MCF 10A (cell line): ENCODE data around the gene NEURL1. TPM values are rescaled to one million over a fixed set of nuclear protein-coding genes. Genes with fewer than 3 reads are reported as not detected.

ENCODE experiments used
- BruUV-seq: library from RNA; stranded (reverse); fragments of 400-500 nt; replicated peaks from 2 replicates; lab custom pipeline; 2021; lab: Mats Ljungman, UMichigan
- CTCF ChIA-PET: fragments of 300-600 bp; sonication (Branson Sonifier 250); formaldehyde crosslinking; extraction: SDS; loops from one replicate; lab custom pipeline; 2021; ENCODE audit warnings: antibody characterized with exemption, inconsistent platforms; lab: Yijun Ruan, JAX
- POLR2A ChIA-PET: fragments of 300-600, 350-650 bp; sonication (Branson Sonifier 250); formaldehyde crosslinking; extraction: SDS; loops from one replicate; lab custom pipeline; 2020; ENCODE audit warnings: antibody characterized with exemption, inconsistent platforms; lab: Yijun Ruan, JAX
- DNase-seq: peaks from one replicate; pipeline ENCODE4 v3.0.0-alpha.2; 2018; ENCODE audit not compliant: unreplicated experiment
- H3K27ac Mint-ChIP-seq: one replicate; pipeline ENCODE4 v1.8.0; 2022; ENCODE audit warnings: mild to moderate bottlenecking, low read depth, mixed read lengths; ENCODE audit not compliant: unreplicated experiment
- H3K27me3 Mint-ChIP-seq: one replicate; pipeline ENCODE4 v1.8.0; 2022; ENCODE audit warnings: mixed read lengths; ENCODE audit not compliant: insufficient read depth, unreplicated experiment
- H3K36me3 Mint-ChIP-seq: one replicate; pipeline ENCODE4 v1.8.0; 2022; ENCODE audit warnings: mild to moderate bottlenecking, moderate library complexity, mixed read lengths; ENCODE audit not compliant: insufficient read depth, unreplicated experiment
- H3K4me1 Mint-ChIP-seq: one replicate; pipeline ENCODE4 v1.8.0; 2022; ENCODE audit warnings: mixed read lengths; ENCODE audit not compliant: insufficient read depth, unreplicated experiment
- H3K4me3 Mint-ChIP-seq: one replicate; pipeline ENCODE4 v1.8.0; 2022; ENCODE audit warnings: mild to moderate bottlenecking, moderate library complexity, mixed read lengths; ENCODE audit not compliant: unreplicated experiment
- H3K9me3 Mint-ChIP-seq: one replicate; pipeline ENCODE4 v1.8.0; 2022; ENCODE audit warnings: mixed read lengths; ENCODE audit not compliant: unreplicated experiment
- CTCF ChIP-seq: fragments of 200-600 bp; IDR thresholded peaks from one replicate; pipeline ENCODE4 v1.8.0; 2022; ENCODE audit warnings: antibody characterized with exemption, mild to moderate bottlenecking; ENCODE audit not compliant: unreplicated experiment
- intact Hi-C: fragments of 100-400 bp; cut with micrococcal nuclease; formaldehyde crosslinking; loops from 2 replicates; pipeline ENCODE4 v1.14.1; 2022
- total RNA-seq: library from RNA; stranded (reverse); gene quantifications from 2 replicates; pipeline ENCODE4 v1.2.3, GENCODE V29; 2022

The NEURL1 gene
- total RNA-seq, 1 experiment from 2014 or later, result not detected

- no peak overlapping the region for H3K4me3 Mint-ChIP-seq
- no peak overlapping the region for H3K27ac Mint-ChIP-seq
- no peak for TF ChIP-seq CTCF
- H3K36me3 Mint-ChIP-seq, result no peaks in the 10 kb centered on the region
- no TSS peak for BruUV-seq
- no peaks in the 10 kb centered on the region for H3K9me3 Mint-ChIP-seq
- intact Hi-C loops, result no loop called here
- no peak for DNase-seq
- H3K27me3 Mint-ChIP-seq, result peaks cover 39% of the 10 kb centered on the region
- POLR2A ChIA-PET, result no interaction called here
- H3K4me1 Mint-ChIP-seq, result no peaks in the 10 kb centered on the region
- CTCF ChIA-PET, result interaction anchor here (0.6 to 1.8 kb wide), 2 partner anchors 11 to 634 kb away, joined by 3 to 5 read pairs; no protein-coding TSS in a partner anchor
Measured at GRCh38 chr10:103543617-103544525, 50.4 kb downstream of the NEURL1 start.

GRCh38 chr10:103544657-103545310, 51.3 kb downstream of the NEURL1 start:
- no peaks in the 10 kb centered on the region for H3K4me1 Mint-ChIP-seq
- DNase-seq, result no peak
- BruUV-seq, result no TSS peak
- H3K27me3 Mint-ChIP-seq, result peaks cover 30% of the 10 kb centered on the region
- no peak for TF ChIP-seq CTCF
- intact Hi-C loops, result no loop called here
- POLR2A ChIA-PET, result no interaction called here
- CTCF ChIA-PET, result interaction anchor here (0.6 kb wide), 1 partner anchor 633 kb away, joined by 3 read pairs; no protein-coding TSS in a partner anchor
- no peaks in the 10 kb centered on the region for H3K9me3 Mint-ChIP-seq
- H3K4me3 Mint-ChIP-seq, result no peak overlapping the region
- H3K36me3 Mint-ChIP-seq, result no peaks in the 10 kb centered on the region
- H3K27ac Mint-ChIP-seq, result no peak overlapping the region

- BruUV-seq, result no TSS peak
- Mint-ChIP-seq H3K4me1 (no peaks in the 10 kb centered on the region), H3K4me3 (no peak overlapping the region), H3K9me3 (no peaks in the 10 kb centered on the region), H3K27ac (no peak overlapping the region), H3K27me3 (peaks cover 24% of the 10 kb centered on the region), H3K36me3 (no peaks in the 10 kb centered on the region)
- ChIA-PET CTCF (interaction anchor here (0.6 to 1.2 kb wide), 2 partner anchors 107 to 130 kb away, joined by 3 read pairs; no protein-coding TSS in a partner anchor), POLR2A (no interaction called here)
- no peak for DNase-seq
- intact Hi-C loops, result no loop called here
- no peak for TF ChIP-seq CTCF
Measured at GRCh38 chr10:103545366-103545765, 51.9 kb downstream of the NEURL1 start.

GRCh38 chr10:103545771-103546281, 52.3 kb downstream of the NEURL1 start:
- H3K27me3 Mint-ChIP-seq, result peaks cover 19% of the 10 kb centered on the region
- H3K4me1 Mint-ChIP-seq, result no peaks in the 10 kb centered on the region
- CTCF ChIA-PET, result interaction anchor here (0.6 to 1.2 kb wide), 2 partner anchors 107 to 130 kb away, joined by 3 read pairs; no protein-coding TSS in a partner anchor

More at GRCh38 chr10:103545771-103546281, 52.3 kb downstream of the NEURL1 start:
- no peak for DNase-seq
- POLR2A ChIA-PET, result no interaction called here
- Mint-ChIP-seq H3K36me3 (no peaks in the 10 kb centered on the region), H3K27ac (no peak overlapping the region), H3K4me3 (no peak overlapping the region), H3K9me3 (no peaks in the 10 kb centered on the region)
- BruUV-seq, result no TSS peak
- no peak for TF ChIP-seq CTCF
- intact Hi-C loops, result no loop called here
